Esophagus (tissue), 2 donors: Measurements from ENCODE around the gene TSACC. TPM values are rescaled to one million over a fixed set of nuclear protein-coding genes. Genes with fewer than 3 reads are reported as not detected.
"Not testable (repeated sequence)": the region's sequence is repeated elsewhere in the genome, so short reads cannot be mapped to it uniquely, and the experiment has no call there.

ENCODE experiments used
- H3K27ac ChIP-seq, 2 donors: one replicate each; pipeline ENCODE4 v1.5.1; 2013; ENCODE audit warnings: low read depth in 2 of 2, mild to moderate bottlenecking in 2 of 2, inconsistent platforms in 1 of 2, low read length in 1 of 2, moderate library complexity in 1 of 2
- H3K27me3 ChIP-seq, 2 donors: one replicate each; pipeline ENCODE4 v1.6.1; 2013; ENCODE audit warnings: low read length in 2 of 2, control low read depth in 1 of 2, mild to moderate bottlenecking in 1 of 2; ENCODE audit not compliant: insufficient read depth in 2 of 2, control insufficient read depth in 1 of 2
- H3K36me3 ChIP-seq, 2 donors: one replicate each; pipeline ENCODE4 v1.6.1; 2013; ENCODE audit warnings: low read length in 1 of 2; ENCODE audit not compliant: control insufficient read depth in 2 of 2, insufficient read depth in 2 of 2
- H3K4me1 ChIP-seq, 2 donors: one replicate each; pipeline ENCODE4 v1.6.1; 2013; ENCODE audit warnings: low read length in 1 of 2; ENCODE audit not compliant: control insufficient read depth in 2 of 2, insufficient read depth in 2 of 2
- H3K4me3 ChIP-seq, 2 donors: one replicate each; pipeline ENCODE4 v1.5.1; 2013; ENCODE audit warnings: low read length in 2 of 2, mild to moderate bottlenecking in 2 of 2, low read depth in 1 of 2, moderate library complexity in 1 of 2
- H3K9me3 ChIP-seq, 2 donors: one replicate each; pipeline ENCODE4 v1.6.1; 2013; ENCODE audit warnings: mild to moderate bottlenecking in 2 of 2, low read depth in 1 of 2, low read length in 1 of 2, moderate library complexity in 1 of 2; ENCODE audit not compliant: control insufficient read depth in 2 of 2, insufficient read depth in 1 of 2
- WGBS, 2 donors: extraction: QIAGEN DNeasy Blood & Tissue Kit; methylation state at CpG; one replicate each; pipeline ENCODE4 v1.1.7; 2013; 5-methylcytosine and 5-hydroxymethylcytosine counted together
- polyA plus RNA-seq, 2 donors: library from polyadenylated mRNA; stranded (reverse); fragments of 200-250 nt; gene quantifications; one replicate each; pipeline ENCODE4 v1.2.3, GENCODE V29; 2013
- donor health status: healthy with polysubstance abuse.
- donor health status: Bipolar disorder and iron deficiency.

The TSACC gene
- polyA plus RNA-seq, 2 donors: 0.33 to 0.40 TPM

GRCh38 chr1:156308078-156308477 is 30.2 kb upstream of the TSACC start:
- peaks cover 14 to 21% of the 10 kb centered on the region in 2 donors for H3K36me3 ChIP-seq
- H3K4me3 ChIP-seq: no peak overlapping the region
- no peaks in the 10 kb centered on the region for H3K27me3 ChIP-seq
- no peak overlapping the region for H3K27ac ChIP-seq
- H3K4me1 ChIP-seq: peaks cover 0 to 3% of the 10 kb centered on the region in 2 donors
- H3K9me3 ChIP-seq: no peaks in the 10 kb centered on the region

DNA sequence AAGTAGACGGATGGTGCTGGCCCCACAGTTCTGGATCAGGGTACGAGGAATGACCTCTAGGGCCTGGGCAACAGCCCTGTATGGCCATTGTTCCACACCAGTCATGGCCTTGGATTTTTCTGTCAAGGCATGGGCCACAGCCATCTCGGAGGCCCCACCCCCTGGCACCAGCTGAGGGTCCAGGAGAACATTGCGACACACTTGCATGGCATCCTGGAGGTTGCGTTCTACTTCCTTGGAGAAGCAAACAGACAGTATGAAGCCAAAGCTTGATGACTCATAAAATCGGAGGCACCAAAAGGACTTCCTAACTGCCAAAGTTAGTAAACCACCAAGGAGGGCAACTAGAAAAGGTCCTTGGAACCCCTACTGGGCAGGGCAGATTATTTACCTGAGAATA is 27.4 kb upstream of the TSACC start:
- Histone ChIP-seq H3K4me3 (no peak overlapping the region), H3K36me3 (peaks cover 16 to 25% of the 10 kb centered on the region in 2 donors), H3K9me3 (no peaks in the 10 kb centered on the region), H3K4me1 (peaks cover 0 to 3% of the 10 kb centered on the region in 2 donors), H3K27ac (no peak overlapping the region), H3K27me3 (no peaks in the 10 kb centered on the region)
- 63 to 72% methylated on average over 6 of the region's 6 CpGs for WGBS, 2 donors

- Histone ChIP-seq H3K27me3 (no peaks in the 10 kb centered on the region), H3K27ac (no peak overlapping the region), H3K4me3 (no peak overlapping the region), H3K4me1 (no peaks in the 10 kb centered on the region), H3K9me3 (no peaks in the 10 kb centered on the region), H3K36me3 (peaks cover 20 to 32% of the 10 kb centered on the region in 2 donors)
- WGBS, 2 donors: 87 to 92% methylated on average over 7 of the region's 7 CpGs
Measured at GRCh38 chr1:156316909-156317308, 21.4 kb upstream of the TSACC start.

DNA sequence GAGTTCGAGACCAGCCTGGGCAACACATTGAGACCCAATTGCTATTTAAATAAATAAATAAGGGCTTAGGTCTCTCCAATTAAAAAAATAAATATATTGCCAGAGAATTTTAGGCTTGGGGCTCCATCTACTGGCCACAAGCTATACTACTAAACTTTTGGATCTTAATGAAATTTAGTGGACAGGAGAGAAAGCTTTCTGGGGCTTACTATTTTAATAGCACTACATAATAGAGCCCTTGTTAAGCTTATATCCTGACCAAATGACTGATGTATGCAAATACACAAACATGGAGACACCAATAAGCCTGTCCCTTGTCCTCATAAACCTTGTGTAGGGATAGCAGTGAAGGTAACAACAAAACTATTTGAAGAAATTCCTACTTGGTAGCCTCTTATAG is 18.7 kb upstream of the TSACC start:
- Histone ChIP-seq H3K36me3 (peaks cover 21 to 39% of the 10 kb centered on the region in 2 donors), H3K4me1 (no peaks in the 10 kb centered on the region), H3K4me3 (no peak overlapping the region), H3K27me3 (no peaks in the 10 kb centered on the region), H3K27ac (no peak overlapping the region), H3K9me3 (no peaks in the 10 kb centered on the region)
- WGBS, 2 donors: 72 to 83% methylated on average over 1 of the region's 1 CpG

DNA sequence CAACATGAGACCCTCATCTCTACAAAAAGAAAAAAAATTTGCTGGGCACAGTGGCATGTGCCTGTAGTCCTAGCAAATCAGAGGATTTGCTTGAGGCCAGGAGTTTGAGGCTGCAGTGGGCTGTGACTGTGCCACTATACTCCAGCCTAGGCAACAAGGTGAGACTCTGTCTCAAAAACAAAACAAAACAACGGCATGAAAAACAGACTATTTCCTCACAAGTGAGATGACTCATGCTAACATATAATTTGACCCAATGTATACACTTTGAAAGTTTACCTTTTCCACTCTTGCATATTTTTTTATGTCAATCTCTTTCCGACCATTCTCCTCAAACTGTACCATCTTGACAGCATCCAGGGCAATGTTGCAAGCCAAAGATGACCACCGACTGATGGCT is 17.8 kb upstream of the TSACC start:
- no peak overlapping the region for H3K4me3 ChIP-seq
- H3K27ac ChIP-seq: no peak overlapping the region
- no peaks in the 10 kb centered on the region for H3K9me3 ChIP-seq
- 71 to 84% methylated on average over 3 of the region's 3 CpGs for WGBS, 2 donors
- H3K27me3 ChIP-seq: no peaks in the 10 kb centered on the region
- H3K36me3 ChIP-seq: peaks cover 21 to 38% of the 10 kb centered on the region in 2 donors
- H3K4me1 ChIP-seq: no peaks in the 10 kb centered on the region

- not testable (repeated sequence) for H3K27ac ChIP-seq
- WGBS, 2 donors: 88 to 91% methylated on average over 9 of the region's 9 CpGs
Measured at GRCh38 chr1:156323179-156323578, 15.1 kb upstream of the TSACC start.

DNA sequence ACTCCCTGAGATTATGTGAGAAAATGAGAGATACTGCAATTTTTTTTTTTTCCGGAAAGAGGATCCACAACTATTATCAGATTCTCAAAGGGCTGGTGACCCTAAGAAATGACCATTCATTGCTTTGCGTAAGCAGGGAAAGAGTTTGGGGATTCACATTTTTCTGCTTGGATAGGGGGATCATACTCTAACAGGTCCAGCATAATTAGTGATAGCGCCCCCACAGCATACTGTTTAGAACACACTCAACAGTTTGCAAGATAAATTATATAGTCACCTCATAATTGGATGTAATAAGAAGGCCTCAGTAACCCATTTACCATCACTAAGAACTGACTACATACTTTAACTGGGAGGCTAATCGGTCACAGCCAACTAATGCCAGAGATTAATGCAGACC is 2.1 kb upstream of the TSACC start:
- Histone ChIP-seq H3K27ac (no peak overlapping the region), H3K4me1 (peaks cover 0 to 3% of the 10 kb centered on the region in 2 donors), H3K9me3 (no peaks in the 10 kb centered on the region), H3K36me3 (peaks cover 0 to 3% of the 10 kb centered on the region in 2 donors), H3K4me3 (peak overlapping the region in 1 of 2 donors; percentile 90), H3K27me3 (no peaks in the 10 kb centered on the region)
- 74 to 79% methylated on average over 4 of the region's 4 CpGs for WGBS, 2 donors

More at GRCh38 chr1:156323179-156323578, 15.1 kb upstream of the TSACC start:
- H3K4me1 ChIP-seq, H3K9me3 ChIP-seq, H3K27me3 ChIP-seq, H3K4me3 ChIP-seq: not testable (repeated sequence)
- H3K36me3 ChIP-seq: peaks cover 12 to 24% of the 10 kb centered on the region in 2 donors

GRCh38 chr1:156337052-156337887 is 1.1 kb upstream of the TSACC start:
- Histone ChIP-seq H3K4me3 (peak overlapping the region; percentile 78 to 90), H3K27me3 (no peaks in the 10 kb centered on the region), H3K4me1 (peaks cover 0 to 3% of the 10 kb centered on the region in 2 donors), H3K36me3 (peaks cover 0 to 3% of the 10 kb centered on the region in 2 donors), H3K9me3 (no peaks in the 10 kb centered on the region), H3K27ac (peak overlapping the region; percentile 69 to 84)
- WGBS, 2 donors: 30 to 31% methylated on average over 34 of the region's 34 CpGs

- H3K4me3 ChIP-seq: peak overlapping the region; percentile 78 to 90
- no peaks in the 10 kb centered on the region for H3K27me3 ChIP-seq
- H3K36me3 ChIP-seq: peaks cover 0 to 3% of the 10 kb centered on the region in 2 donors
- peak overlapping the region; percentile 69 to 84 for H3K27ac ChIP-seq
- H3K4me1 ChIP-seq: peaks cover 0 to 3% of the 10 kb centered on the region in 2 donors
- H3K9me3 ChIP-seq: no peaks in the 10 kb centered on the region
- 0% methylated on average over 14 of the region's 14 CpGs for WGBS, 2 donors
Measured at GRCh38 chr1:156337888-156338179, 492 bp upstream of the TSACC start.
